GM23248 (cell line): Measurements from ENCODE around the gene IL2RA.

ENCODE experiments used
- EZH2 ChIP-seq: fragments of 200-600 bp; sonication (generic); IDR thresholded peaks from 2 replicates; pipeline ENCODE4 v1.6.1; 2018; ENCODE audit warnings: antibody characterized with exemption, mild to moderate bottlenecking; ENCODE audit not compliant: insufficient read depth, poor library complexity, severe bottlenecking
- EZH2phosphoT487 ChIP-seq: fragments of 200-600 bp; sonication (generic); IDR thresholded peaks from 2 replicates; pipeline ENCODE4 v1.6.1; 2018; ENCODE audit warnings: antibody characterized with exemption, moderate library complexity, mild to moderate bottlenecking, low read depth; ENCODE audit not compliant: insufficient read depth

GRCh38 chr10:6033954-6034353 is 28.2 kb downstream of the IL2RA start:
- TF ChIP-seq EZH2 = no peak
- TF ChIP-seq EZH2phosphoT487 = no peak
